ENCODE data around the gene AKAP13. TPM values are rescaled to one million over a fixed set of nuclear protein-coding genes. Genes with fewer than 3 reads are reported as not detected.

AKAP13 gene
- total and polyA plus RNA-seq, 2 of the 8 experiments (the other 6 are each of a cell fraction or from before 2014, with no cell fraction given): 14.0 to 46.2 TPM

- H2AFZ ChIP-seq (ENCODE audit: low read length): no peak overlapping the region
- H2BK120ac ChIP-seq (replicated peaks; ENCODE audit: low read depth, low read length): no peak overlapping the region
- H3K4me2 ChIP-seq (ENCODE audit: insufficient read depth in 1 of 2, low read depth in 2 of 2, low read length in 2 of 2): peak overlapping the region; percentile 91 to 98
- WGBS, 2 experiments (ENCODE audit: extremely low coverage in 1 of 2, insufficient coverage in 1 of 2, insufficient read length in 1 of 2, insufficient replicate concordance in 2 of 2, low coverage in 1 of 2, low lambda C conversion rate in 2 of 2, missing lambda C conversion rate in 1 of 2): 74% methylated on average over 14 of the region's 14 CpGs; no CpG with 5 or more reads in 1 of the 2 experiments
- H3K9me3 ChIP-seq (ENCODE audit: insufficient read depth in 2 of 2, low read depth in 1 of 2, low read length in 1 of 2): no peaks in the 10 kb centered on the region
- ChIA-PET POLR2A (ENCODE audit: partially characterized antibody) (interaction anchor here (1.4 to 2.1 kb wide), 4 partner anchors 11 to 45 kb away, joined by 3 to 5 read pairs (median 4); no protein-coding TSS in a partner anchor), CTCF (ENCODE audit: partially characterized antibody) (interaction anchor here (0.6 to 2.1 kb wide), 6 partner anchors 12 to 531 kb away, joined by 3 to 10 read pairs (median 4); no protein-coding TSS in a partner anchor)
- no peak overlapping the region for H4K8ac ChIP-seq (ENCODE audit: extremely low read depth, insufficient read depth, low read length)
- no peak overlapping the region for H3K14ac ChIP-seq (ENCODE audit: insufficient read length)
- H4K5ac ChIP-seq (ENCODE audit: insufficient read length, low read depth, low read length): no peak overlapping the region
- peak overlapping the region in 1 of 4 experiments; percentile 10; a peak in 2 of 7 replicates for H3K9ac ChIP-seq (replicated peaks in 1 of 4; ENCODE audit: extremely low read depth in 1 of 4, low read depth in 3 of 4, low read length in 3 of 4)
- H3K27me3 ChIP-seq (replicated peaks in 1 of 4; ENCODE audit: control insufficient read depth in 3 of 4, extremely low read depth in 1 of 4, insufficient read depth in 3 of 4, low read length in 3 of 4): peaks cover 0 to 4% (median 1%) of the 10 kb centered on the region in 4 experiments; a peak in 2 of 7 replicates
- no peak overlapping the region; the same call in 1 of the 2 replicates for H2BK15ac ChIP-seq (ENCODE audit: low read length)
- FAIRE-seq (no peak), DNase-seq (ENCODE audit: low read depth in 1 of 2, low spot score in 2 of 2) (no peak)
- H4K91ac ChIP-seq (replicated peaks; ENCODE audit: insufficient read length, low read length): no peak overlapping the region
- peaks cover 10% of the 10 kb centered on the region; the same call in 1 of the 2 replicates for H3K23me2 ChIP-seq (ENCODE audit: low read depth, low read length)
- no peak overlapping the region; the same call in 1 of the 2 replicates for H3K18ac ChIP-seq (ENCODE audit: extremely low read depth, low read length)
- peak overlapping the region; percentile 59 to 94 (median 90); a peak in 7 of 8 replicates for H3K4me3 ChIP-seq (ENCODE audit: extremely low read depth in 1 of 4, insufficient read depth in 2 of 4, low read depth in 3 of 4, low read length in 4 of 4)
- no peak overlapping the region for H2BK20ac ChIP-seq (ENCODE audit: low read length)
- peaks cover 9 to 26% (median 14%) of the 10 kb centered on the region in 4 experiments for H3K4me1 ChIP-seq (replicated peaks in 1 of 4; ENCODE audit: control insufficient read depth in 3 of 4, insufficient read depth in 4 of 4, low read length in 3 of 4)
- no peak overlapping the region for H3K23ac ChIP-seq (ENCODE audit: insufficient read length)
- H3K79me2 ChIP-seq (ENCODE audit: control insufficient read depth in 1 of 2, insufficient read depth in 2 of 2, low read length in 2 of 2): peaks cover 22 to 58% of the 10 kb centered on the region in 2 experiments
- H3K79me1 ChIP-seq (ENCODE audit: low read depth, low read length): peaks cover 26% of the 10 kb centered on the region
- H2AK5ac ChIP-seq (ENCODE audit: low read depth, low read length): no peak overlapping the region
- no peak overlapping the region for H2BK12ac ChIP-seq (ENCODE audit: low read depth, low read length)
- H3K4ac ChIP-seq (replicated peaks; ENCODE audit: insufficient read length, low read depth, low read length): no peak overlapping the region
- peaks cover 12 to 24% of the 10 kb centered on the region in 2 experiments for H4K20me1 ChIP-seq (replicated peaks in 1 of 2; ENCODE audit: control insufficient read depth in 1 of 2, insufficient read depth in 2 of 2, low read length in 2 of 2)
- no peak overlapping the region for H3K56ac ChIP-seq (replicated peaks; ENCODE audit: insufficient read length, low read depth, low read length)
- no peaks in the 10 kb centered on the region for H3K36me3 ChIP-seq (ENCODE audit: control insufficient read depth in 2 of 4, insufficient read depth in 4 of 4, low read length in 3 of 4)
- no peak overlapping the region for H3K27ac ChIP-seq (ENCODE audit: low read depth, low read length)
- no peak overlapping the region; the same call in 1 of the 2 replicates for H2BK5ac ChIP-seq (ENCODE audit: low read depth, low read length)
- TF ChIP-seq CHD1 (IDR thresholded peaks at IDR 0.05; ENCODE audit: low read depth, low read length) (no peak), POLR2AphosphoS5 (IDR thresholded peaks at IDR 0.05; ENCODE audit: low read depth, low read length) (no peak), CTCF (IDR thresholded peaks at IDR 0.05; ENCODE audit: control extremely low read depth in 1 of 3, insufficient read depth in 1 of 3, low read depth in 1 of 3, low read length in 3 of 3) (no peak), CBX5 (IDR thresholded peaks at IDR 0.05; ENCODE audit: low read depth, low read length) (no peak), USF2 (IDR thresholded peaks at IDR 0.05; ENCODE audit: low read length) (no peak), ATF2 (IDR thresholded peaks at IDR 0.05; ENCODE audit: low read length) (no peak)
These were observed 412.6 kb downstream of the AKAP13 start for GRCh38 chr15:85792912-85793590.

Measured in H1 (cell line).